ENCODE data around the gene PKP2. TPM values are rescaled to one million over a fixed set of nuclear protein-coding genes. Genes with fewer than 3 reads are reported as not detected.
A peak's percentile ranks its signal among the peaks of the same experiment; 100 is the strongest.
"Not testable (repeated sequence)": the region's sequence is repeated elsewhere in the genome, so short reads cannot be mapped to it uniquely, and the experiment has no call there.

The PKP2 gene
- total RNA-seq, 1 donor from 2014 or later, result 8.8 TPM

DNA sequence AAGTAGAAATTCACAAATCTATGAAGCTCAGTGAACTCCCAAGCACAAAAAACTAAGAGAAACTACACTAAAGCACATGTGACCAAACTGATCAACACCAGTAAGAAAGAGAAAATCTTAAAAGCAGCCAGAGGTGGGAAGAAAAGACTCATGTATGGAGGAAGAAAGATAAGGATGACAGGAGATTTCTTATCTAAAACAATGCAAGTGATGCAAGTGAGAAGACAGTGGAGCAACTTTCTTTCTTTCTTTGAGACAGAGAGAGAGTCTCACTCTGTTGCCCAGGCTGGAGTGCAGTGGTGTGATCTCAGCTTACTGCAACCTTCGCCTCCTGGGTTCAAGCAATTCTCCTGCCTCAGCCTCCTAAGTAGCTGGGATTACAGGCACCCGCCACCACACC is 34.9 kb downstream of the PKP2 start:
- DNase-seq, result not testable (repeated sequence)

DNA sequence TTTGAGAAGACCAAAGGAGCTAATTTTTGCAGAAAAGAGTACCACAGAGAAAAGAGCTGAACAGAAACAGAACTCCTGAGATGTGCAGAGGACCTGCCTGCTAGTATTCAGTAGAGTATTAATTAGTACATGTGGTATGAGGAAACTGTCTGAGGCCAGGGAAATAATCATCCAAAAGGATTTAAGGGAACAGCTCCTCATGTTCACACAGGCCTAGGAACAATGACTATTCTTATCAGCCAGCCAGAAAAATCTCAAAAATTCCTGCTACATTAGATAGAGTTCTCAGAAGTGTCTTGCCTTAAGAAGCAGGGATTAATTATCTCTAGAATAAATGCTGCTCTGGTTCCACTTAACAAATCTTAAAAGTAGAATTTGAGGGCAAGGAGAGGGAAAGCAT is 36.4 kb downstream of the PKP2 start:
- DNase-seq, result no peak

DNA sequence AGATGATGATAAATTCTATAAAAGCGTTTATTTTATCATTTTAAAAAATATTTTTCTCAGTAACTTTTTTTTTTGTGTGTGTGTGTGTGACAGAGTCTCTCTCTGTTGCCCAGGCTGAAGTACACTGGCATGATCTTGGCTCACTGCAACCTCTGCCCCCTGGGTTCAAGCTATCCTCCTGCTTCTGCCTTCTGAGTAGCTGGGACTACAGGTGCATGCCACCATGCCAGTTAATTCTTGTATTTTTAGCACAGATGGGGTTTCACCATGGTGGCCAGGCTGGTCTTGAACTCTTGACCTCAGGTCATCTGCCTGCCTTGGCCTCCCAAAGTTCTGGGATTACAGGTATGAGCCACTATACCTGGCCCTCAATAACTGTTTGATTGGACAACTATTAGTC is 37.2 kb downstream of the PKP2 start:
- DNase-seq, result no peak

DNA sequence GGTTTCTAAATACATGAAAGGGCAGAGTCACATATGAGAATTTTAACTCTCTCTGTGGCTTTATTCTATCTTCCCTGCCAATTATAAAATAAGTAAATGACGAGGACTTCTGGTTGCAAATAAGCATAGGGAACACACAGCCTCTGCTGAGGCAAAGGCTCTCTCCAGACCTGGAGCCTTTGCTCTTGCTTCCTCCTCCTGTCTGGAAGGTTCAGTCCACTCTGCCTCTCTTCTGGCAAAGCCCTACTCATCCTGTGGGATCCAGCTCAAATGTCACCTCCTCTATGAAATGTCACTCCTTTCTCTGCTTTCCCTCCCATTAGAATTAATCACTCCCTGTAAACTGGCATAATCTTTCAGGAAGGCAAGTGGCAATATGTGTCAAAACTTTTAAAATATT is 41.9 kb downstream of the PKP2 start:
- no peak for DNase-seq

DNA sequence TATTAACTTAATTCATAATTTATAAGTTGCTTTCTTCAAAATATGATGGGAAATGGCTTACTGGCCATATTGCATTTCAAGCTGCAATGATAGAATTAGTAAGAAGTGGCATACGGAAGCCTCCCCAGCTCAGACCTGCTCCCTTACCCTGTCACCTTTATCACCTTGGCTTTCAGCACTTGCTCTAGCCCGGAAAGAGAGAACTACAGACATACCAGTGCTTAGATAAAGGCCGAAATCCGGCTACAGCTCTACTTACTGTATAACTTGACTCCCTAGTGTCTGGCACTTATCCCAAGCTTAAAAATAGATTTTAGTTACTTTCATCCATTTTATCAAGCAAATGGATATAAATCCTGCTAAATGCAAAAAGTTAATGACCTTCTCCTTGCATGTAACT is 42.5 kb downstream of the PKP2 start:
- no peak for DNase-seq

DNA sequence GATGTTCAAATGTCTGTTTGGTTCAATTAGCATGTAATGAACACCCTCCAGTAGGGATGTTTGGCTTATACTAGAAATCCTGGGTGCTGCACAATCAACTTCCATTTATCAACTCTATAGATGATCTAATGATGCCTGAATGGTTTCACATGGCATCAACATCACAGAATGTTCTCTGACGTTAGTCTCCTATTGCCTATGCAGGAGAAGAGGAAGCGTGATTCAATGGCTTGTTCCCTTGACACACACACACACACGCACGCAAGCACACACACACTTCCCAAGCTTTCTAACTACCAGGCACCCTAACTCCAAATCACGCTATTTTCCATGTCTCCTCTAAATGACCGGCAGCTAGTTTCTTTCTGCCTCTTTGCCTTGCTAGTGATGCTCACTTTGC is 49.3 kb downstream of the PKP2 start:
- no peak for DNase-seq

DNA sequence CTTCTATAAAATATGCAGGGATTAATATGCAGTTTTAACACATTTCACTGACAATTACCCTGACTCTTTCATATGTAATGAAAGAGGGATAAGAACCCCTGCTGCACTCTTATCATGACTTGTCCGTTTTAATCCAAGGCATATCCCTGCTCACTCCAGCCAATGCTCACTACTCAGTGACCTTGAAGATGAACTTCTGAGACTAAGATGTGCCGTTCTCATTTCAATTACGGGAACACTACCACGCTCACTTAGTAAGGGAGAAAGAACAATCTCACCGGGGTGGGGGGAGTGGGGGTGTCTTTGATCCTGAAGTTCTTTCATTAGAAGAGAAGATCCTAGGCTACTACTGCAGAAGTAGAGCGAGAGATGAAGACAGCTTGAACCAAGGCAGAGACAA is 50.5 kb downstream of the PKP2 start:
- no peak for DNase-seq

DNA sequence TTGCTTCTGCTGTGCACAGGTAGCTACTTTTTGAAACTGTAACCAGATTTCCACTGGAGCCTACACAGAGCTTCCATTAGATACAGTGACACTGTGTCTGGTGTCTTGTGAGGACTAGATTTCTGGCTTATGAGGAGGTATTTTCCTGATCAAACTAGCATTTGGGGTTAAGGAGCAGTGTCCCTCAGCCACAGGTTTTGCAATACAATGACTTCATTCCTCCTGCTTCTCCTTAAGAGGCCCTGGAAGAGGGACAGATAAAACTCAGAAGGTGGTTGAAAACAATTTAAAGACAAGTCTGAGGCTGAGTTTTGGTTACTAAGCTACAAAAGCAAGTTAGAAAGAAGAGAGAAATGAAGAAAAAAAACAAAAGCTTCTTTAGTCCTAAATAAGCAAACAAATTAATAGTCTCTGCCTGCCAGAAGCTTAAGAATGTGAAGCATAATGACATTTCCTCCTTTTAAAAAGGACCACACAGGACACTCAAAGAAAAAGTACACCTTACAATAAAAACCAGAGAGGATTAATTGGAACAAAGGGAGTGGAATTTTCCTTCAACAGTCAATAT is 53.0 kb downstream of the PKP2 start:
- DNase-seq, result peak; percentile 43

DNA sequence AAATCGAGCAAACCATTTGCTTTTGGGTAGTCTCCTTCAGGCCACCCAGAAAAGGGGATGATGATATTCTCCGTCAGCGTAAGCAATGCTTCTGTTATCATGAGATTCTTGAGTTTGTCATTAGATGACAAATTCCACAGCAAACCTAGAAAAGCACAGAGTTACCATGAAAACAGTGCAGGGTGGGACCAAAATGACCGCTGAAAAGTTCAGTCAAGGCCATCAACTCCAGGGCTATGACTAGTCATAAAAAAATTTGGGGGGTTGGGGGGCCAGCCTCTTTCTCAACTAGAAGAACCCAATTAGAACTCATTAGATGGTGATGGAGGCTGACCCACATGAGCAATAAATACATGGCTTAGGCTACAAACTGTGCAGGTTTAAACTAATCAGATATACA is 55.5 kb downstream of the PKP2 start:
- DNase-seq, result no peak

DNA sequence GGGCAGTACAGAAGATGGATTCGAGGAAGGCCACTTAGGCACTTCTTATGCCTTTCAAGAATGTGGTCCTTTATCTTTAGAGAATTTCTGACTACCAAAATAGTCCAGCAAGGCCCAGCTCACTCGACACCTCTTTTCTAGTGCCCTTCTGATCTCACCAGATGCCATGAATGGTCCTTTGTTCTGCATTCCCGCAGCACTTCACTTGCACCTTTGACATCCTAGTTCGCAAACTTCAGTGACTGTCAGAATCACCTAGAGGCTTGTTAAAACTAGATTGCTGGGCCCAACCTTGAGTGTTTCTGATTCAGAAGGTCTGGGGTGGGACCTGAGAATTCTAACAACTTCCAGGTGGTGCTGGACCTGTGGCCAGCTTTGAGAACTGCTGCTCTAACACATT is 56.7 kb downstream of the PKP2 start:
- DNase-seq, result no peak

DNA sequence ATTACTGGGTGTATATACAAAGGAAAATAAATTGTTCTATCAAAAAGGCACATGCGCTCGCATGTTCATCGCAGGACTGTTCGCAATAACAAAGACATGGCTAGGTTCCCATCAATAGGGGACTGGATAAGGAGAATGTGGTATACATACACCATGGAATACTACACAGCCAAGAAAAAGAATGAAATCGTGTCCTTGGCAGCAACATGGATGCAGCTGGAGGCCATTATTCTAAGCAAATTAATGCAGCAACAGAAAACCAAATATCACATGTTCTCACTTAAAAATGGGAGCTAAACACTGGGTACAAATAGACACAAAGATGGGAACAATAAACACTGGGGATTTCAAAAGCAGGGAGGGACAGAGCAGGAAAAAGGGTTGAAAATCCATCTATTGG is 58.6 kb downstream of the PKP2 start:
- no peak for DNase-seq

DNA sequence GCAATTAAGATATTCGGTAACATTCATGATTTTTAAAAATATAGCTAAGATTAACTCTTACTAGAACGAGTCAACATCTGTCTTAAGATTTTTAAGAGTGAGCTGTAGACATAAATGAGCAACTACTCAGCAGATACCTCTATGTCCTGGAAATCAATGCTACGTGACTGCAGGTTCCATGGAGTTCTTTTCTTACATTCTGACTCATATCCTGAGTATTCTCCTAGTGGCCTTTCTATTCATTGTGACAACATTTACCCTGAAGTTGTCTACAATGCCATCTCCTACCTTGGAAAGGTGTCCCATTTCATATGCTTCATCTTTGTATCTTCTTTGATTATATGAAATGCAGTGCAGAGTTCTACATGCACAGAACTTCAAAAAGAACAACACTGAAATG is 59.9 kb downstream of the PKP2 start:
- DNase-seq, result no peak

DNA sequence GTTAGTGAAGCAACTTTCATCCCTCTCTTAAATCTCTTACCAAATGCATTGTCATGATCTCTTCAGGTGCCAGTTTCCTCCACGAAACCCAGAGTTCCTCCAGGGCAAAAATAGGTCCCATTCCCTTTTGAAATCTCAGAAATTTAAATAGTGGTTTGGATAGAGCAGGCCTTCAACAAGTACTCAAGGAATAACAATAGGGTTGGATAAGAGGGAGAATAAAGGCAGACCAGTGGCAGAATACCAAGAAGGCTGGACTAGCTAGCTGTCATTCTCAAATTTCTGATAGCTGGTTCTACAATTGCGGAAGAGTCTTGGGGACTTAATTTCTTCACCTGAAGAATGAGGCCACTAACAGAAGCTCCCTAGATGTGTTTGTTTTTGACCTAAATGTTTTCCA is 62.5 kb downstream of the PKP2 start:
- DNase-seq, result no peak

DNA sequence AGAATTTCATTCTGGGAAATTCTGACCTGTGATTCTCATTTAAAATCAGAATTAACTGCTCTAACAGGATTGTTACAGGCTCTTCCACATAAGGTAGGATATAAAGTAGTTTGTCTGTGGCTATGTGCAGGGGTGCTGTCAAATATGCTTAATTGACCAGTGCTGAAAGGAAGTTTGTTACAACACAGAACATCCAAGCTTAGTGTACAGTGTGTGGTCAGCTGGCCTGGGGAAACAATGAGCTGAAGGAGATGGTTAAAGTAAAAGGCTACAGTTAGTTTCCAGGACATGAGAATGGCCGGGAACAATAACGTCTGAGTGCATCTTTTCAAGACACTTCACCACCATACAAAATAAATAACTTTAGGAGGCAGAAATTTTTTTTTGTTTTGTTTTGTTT is 68.0 kb downstream of the PKP2 start:
- DNase-seq, result no peak

DNA sequence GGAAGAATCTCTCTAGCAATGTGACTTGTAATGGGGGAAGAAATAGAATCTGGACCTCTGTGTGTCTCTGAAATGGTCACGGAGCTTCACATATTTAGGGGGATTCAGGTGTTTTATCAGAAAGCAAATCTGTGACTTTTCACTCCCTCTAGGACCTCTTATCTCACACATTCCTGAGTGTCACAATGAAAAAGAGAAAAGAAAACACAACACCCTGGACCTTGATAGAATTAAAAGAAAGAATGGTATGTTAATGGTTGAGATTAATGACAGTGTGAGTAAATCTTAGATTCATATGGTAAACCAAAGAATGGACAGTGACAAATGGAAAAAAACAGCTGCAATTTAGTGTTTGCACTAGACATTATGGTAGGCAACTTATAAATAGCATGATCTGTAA is 68.5 kb downstream of the PKP2 start:
- DNase-seq, result no peak

DNA sequence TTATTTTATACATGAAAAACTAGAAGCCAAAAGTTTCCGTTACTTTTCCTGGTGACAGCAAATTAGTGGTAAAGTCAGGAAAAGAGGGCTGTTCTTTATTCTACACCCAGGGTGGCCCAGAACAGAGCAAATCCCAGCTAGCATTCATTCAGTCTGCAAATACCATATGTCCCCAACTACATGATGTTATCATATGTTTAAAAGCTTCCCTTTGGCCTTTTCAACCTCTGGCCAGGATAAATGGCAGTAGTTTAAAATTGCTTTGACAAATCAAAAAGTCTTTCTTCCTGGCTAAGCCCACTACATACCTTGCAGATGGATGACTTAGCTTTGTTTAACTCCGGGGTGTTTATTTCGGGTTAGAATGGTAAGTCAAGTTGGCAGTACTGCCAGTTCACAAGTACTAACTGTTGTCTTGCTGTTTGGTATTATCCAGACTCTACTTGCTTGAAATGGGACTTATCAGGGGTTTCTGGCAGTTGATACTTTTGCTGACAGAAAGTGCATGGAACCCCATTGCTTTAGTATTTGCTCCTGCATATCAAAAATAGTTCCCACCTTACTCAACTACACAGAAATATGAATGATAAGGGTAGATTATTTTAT is 69.7 kb downstream of the PKP2 start:
- no peak for DNase-seq

DNA sequence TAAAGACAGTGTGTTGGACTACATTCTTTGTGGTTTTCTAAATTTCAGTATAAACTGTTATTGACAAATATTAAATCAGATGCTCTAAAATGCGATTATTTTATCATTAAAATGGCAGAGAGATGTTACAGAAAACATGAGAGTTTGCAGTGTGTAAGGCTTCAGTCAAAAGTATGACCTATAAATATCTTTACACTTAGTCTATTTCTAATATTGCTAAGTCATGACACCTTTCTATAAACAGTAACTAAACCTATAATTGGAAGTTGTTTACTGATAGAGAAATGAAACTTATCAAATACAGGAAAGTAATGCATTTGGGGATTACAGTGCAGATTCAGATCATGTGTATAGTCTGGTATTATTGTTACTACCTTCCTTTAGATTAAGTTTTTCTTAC is 72.0 kb downstream of the PKP2 start:
- DNase-seq, result no peak

DNA sequence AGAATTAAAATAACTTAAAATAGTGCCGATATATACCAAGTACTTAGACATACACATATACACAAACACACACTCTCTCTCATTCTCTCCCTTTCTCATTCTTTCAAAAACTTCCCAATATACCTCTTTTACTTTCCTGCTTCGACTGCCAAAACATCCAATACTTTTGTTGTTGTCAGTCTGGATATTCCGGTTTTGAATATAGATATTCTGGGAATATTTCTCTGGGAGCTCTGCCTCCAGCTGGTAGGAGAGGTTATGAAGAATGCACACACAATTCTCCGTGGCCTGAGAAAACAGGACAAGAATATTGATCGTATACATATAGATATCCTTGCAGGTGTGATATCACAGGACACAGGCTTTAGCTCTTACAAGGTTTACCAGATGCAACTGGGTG is 74.2 kb downstream of the PKP2 start:
- DNase-seq, result no peak

DNA sequence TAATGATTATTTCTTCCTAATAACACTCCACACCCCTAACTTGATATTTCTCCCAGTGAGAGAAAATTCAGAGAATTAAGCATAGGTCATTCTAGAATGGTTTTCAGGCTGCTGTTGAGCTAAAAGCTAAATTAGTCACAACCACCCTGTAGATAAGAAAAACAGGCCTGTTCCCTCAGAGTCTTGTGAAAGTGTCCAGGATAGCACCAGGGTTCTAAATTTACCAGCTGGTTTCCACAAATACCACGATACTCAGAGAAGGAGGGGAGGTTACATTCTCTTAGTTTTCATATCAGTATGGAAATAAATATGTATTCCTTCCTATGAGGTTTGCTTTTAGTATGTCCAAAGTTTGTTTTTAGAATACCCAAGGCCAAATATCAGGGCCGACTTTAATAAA is 74.9 kb downstream of the PKP2 start:
- DNase-seq, result no peak

DNA sequence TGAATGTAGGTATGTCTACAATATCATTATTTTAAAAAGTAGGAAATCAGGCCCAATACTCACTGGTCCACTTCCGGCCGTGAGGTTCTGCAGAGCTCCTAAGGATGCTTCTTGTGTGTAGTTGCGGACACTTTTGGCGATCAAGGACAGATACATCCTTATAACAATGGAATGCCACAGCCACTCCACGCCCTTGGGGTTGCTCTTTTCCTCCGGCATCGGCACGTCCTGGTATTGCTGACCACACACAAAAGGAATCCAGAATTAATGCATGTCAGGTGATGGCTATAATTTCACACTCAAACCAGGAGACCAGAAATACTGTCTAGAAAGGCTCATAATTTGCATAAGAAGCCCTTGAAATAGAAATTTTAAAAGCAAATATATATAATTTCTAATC is 75.3 kb downstream of the PKP2 start:
- no peak for DNase-seq

DNA sequence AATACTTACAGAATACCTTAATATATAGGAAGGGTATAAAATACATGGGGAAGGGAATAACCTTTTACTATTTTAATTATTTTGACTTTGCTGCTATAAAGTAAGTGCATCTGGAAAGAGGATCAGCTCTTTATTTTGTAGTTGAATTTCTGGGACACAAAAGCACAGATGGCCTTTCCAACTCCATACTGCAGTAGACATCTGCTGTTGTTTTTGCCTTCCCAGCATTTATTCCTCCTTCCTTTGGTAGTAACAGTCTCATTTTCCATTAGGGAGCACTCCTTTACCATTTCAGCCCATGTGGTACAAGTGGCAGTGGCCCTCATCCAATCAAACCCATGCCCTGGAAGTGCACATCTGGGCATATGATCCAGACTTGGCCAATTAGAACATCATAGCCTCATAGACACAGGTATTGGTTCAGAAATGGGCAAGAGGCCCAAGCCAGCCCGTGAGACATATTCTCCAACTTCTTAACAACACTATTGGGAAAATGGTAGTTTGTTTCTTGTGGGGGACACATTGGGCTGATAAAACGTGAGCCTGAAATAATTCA is 76.1 kb downstream of the PKP2 start:
- no peak for DNase-seq

DNA sequence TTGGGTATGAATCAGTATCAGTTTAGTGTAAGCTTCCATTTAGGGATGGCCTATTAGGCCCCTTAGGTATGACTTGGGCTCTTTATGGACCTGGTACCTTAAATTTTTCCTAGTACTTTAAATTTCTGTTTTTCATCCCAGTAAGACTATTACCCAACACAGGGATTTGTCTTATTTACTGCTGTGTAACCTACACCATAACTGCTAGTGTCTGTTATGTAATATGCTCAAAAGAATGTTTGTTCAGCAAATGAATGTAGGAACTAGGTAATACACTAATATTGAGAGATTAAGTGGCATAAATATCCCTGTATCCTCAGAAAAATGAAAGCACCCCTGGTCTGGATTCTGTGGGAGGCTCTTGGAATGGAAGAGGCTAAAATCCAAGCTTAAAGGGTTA is 77.2 kb downstream of the PKP2 start:
- DNase-seq, result no peak

DNA sequence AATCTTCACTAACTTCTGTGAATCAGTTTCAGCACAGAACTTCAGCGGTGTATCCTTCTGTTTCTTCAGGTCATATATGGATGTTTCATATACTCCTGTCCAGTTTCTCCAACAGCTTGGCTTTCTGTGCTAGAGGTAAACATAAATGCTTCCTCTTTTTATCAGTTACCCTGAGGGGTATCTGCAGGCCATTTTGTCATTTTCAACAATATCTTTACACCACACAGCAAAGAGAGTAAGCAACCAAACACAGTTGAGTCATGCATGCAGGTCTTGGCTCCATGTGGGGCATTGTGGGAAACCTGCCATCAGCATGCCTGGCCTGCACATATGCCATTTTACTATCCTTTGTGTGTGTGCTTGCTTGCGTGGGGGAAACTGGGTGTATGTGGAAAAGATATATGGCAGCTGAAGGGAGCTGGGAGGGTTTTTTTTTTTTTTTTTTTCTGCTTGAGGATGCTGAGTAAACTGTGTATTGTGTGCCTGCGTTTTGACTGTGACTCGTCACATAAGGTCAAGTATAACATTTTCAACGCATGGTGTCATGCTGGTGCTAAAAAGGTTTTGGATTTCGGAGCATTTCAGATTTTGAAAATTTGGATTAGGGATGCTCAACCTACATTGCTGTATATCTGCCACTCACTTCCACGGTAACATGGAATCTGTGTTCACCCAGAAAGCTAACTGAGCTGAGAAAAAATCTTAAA is 84.7 kb downstream of the PKP2 start:
- no peak for DNase-seq

DNA sequence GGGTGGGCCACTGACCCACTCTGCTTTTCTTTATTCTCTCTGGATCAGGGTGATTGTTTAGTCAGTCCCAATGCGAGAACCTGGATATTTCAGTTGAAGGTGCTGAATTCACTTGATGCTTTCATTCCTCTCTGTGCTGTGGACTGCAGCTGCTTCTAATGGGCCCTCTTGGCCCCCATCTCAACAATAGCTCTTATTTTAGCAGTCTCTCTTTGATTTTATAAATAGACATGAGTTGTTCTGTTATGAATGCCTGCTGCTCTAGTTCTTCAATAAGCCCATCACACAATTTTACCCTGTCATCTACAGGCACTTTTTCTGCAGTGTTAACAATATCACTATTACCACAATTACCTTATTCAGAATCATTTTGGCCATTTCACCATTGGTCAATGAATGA is 86.7 kb downstream of the PKP2 start:
- DNase-seq, result peak; percentile 14
